NCI-H2196 treated with DMSO at 0.1 percent for 48 hours (cell line): Measurements from ENCODE around the gene CDA.
A peak's percentile ranks its signal among the peaks of the same experiment; 100 is the strongest.

ENCODE experiments used
- DNase-seq: peaks from one replicate; lab custom pipeline; 2025; ENCODE audit not compliant: unreplicated experiment; lab: John Stamatoyannopoulos, UW

Gene CDA

GRCh38 chr1:20588634-20589225, at the start of gene CDA:
CDA (plus strand) TSS chr1:20589097; CDS start chr1:20589130, 33 bp downstream.
- no peak for DNase-seq

DNA sequence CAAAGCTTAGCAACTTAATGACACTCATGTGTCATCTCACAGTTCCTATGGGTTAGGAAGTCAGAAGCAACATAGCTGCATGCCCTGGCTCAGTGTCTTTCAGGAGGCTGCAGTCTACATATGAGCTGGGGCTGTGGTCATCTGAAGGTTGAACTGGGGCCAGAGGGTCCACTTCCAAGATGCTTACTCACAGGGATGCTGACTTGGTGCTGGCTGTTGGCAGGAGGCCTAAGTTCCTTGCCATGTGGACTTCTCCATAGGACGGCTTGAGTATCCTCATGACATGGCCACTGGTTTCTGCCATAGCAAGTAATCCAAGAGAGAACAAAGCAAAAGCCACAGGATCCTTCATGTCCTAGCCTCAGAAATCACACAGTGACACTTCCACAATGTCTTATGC, 48.6 kb upstream of the CDA start:
- no peak for DNase-seq

DNA sequence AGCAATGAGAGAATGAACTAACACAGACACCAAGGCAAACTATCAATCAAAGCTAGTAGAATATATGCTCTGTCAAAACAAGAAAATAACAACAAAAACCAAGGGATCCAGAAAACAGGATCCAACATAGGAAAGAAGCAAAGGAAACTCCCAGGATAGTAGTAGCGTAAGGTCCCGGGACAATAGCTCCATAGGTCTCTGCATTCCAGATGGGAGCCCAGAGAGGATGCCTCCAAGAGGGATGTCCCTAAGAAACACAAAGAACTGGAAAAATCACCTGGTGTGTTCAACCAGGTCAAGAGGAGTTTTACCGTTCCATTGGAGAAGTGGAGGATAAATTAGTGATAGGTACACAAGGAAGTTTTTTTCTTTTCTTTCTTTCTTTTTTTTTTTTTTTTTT, 42.3 kb upstream of the CDA start:
- DNase-seq: no peak

- DNase-seq: no peak
Measured at GRCh38 chr1:20551161-20551560, 37.7 kb upstream of the CDA start.

- DNase-seq: no peak
Measured at GRCh38 chr1:20551945-20552727, 36.8 kb upstream of the CDA start, which contains the start of gene FAM43B. FAM43B (plus strand) TSS chr1:20552573; CDS start chr1:20552974, 401 bp downstream.

DNA sequence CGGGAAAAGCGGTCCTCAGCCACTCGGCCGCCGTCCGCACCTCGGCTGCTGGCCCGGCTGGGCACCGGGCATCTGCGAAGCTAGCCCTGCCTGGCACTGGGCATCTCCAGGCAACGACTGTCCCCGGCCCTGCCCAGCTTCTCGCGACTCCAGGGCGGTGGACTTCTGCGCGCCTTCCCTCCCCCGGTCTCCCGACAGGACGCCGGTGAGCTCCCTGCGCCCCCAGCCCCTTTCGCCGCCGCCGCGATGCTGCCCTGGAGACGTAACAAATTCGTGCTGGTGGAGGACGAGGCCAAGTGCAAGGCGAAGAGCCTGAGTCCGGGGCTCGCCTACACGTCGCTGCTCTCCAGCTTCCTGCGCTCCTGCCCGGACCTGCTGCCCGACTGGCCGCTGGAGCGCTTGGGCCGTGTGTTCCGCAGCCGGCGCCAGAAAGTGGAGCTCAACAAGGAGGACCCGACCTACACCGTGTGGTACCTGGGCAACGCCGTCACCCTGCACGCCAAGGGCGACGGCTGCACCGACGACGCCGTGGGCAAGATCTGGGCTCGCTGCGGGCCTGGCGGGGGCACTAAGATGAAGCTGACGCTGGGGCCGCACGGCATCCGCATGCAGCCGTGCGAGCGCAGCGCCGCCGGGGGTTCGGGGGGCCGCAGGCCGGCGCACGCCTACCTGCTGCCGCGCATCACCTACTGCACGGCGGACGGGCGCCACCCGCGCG, 36.0 kb upstream of the CDA start:
- no peak for DNase-seq

DNA sequence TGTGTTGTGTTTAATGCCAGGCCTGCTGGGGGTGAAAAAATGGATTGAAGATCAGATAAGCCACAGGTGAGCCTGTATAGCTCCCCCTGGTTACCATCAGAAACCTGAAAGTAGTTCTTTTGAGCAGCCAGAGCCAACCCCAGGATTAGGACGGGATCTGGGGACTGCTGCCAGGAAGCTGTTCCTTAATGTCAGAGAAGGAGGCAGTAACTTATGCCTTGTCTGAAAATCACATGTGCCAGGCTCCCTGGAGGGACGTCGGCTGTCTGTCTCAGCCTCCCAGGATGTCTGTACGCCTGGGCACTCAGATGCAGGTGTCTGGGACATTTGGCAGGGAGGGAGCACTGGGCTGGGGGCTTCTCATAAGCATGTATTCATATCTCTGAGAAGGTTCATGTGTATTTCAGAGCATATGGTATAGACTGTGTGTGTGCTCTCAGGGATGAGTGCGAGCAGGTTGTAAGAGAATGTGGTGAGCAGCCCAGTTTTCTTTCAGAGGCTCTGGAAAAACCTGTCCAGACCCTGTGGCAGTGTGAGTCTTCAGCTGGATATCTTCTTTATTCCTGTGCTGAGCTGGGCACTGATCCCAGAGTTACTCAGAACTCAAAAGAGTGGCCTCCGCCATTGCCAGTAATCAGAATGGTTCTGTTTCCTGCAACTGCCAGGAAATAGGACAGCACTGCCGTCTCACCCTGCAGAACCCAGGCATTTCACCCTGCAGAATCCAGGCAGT, 33.7 kb upstream of the CDA start:
- no peak for DNase-seq

DNA sequence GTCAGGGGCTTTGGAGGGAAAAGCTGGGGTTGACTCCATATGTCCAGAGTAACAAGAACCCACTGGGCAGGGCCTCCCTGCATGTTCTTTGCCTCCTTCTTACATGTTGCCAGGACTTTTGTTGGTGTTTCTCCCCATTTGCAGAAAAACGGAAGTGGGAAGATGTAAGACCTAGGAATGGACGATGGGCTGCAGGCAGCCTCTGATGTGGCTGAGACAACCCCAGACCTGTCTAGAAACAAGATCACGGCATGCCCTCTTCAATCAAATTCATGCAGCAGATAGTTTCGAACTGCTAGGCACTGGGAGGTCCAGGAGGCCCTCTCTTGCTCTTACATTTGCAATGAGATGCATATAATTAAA, 33.2 kb upstream of the CDA start:
- DNase-seq: no peak

- no peak for DNase-seq
Measured at GRCh38 chr1:20558191-20558590, 30.7 kb upstream of the CDA start.

GRCh38 chr1:20560966-20561365, 27.9 kb upstream of the CDA start:
- DNase-seq: no peak

GRCh38 chr1:20565234-20565633, 23.7 kb upstream of the CDA start:
- DNase-seq: no peak

- DNase-seq: no peak
Measured at GRCh38 chr1:20569523-20570098, 19.3 kb upstream of the CDA start.

GRCh38 chr1:20571427-20571826, 17.5 kb upstream of the CDA start:
- DNase-seq: no peak

DNA sequence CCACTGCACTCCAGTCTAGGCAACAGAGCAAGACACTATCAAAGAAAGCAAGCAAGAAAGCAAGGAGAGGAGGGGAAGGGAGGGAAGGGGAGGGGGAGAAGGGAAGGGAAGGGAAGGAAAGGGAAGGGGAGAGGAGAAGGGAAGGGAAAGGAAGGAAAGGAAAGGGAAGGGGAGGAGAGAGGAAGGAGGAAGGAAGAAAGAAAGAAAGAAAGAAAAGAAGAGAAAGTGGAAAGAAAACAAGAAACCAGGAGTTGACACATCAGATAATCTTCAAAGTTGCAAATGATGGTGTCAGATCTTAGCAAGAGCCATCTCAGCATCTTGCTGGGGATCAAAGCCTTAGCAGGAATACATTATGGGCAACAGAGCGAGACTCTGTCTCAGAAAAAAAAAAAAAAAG, 14.9 kb upstream of the CDA start:
- no peak for DNase-seq

GRCh38 chr1:20574686-20575540, 14.0 kb upstream of the CDA start:
- peak; percentile 45 for DNase-seq

DNA sequence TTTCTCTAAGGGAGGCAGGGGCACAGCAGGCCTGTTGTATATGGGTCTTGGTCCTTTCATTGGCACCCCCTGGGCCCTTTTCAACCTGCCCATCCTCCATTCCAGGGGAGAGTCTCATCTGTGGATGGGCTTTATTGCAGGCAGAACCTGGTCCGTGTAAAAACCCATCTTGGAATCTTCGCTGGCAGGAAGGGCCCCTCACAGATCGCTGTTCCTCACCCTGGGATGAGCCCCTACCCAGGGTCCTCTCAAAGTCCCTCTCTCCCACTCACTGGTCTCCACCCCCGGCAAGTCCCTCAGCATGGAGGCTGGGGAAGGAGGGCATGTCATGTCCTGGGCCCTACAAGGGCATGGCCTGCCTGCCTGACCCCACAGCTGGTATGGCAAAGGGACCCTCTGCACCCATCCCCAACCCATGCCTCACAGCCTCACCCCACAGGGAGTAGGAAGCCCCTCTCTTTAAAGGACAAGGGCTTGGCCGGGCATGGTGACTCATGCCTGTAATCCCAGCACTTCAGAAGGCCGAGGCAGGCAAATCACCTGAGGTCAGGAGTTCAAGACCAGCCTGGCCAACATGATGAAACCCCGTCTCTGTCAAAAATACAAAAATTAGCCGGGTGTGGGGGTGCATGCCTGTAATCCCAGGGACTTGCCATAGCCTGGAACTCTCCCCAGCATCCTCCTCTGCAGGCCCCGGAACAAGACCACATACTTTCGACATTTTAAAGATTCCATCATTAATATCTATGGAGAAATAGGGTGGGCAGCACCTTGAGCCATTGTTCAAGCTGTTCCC, 13.2 kb upstream of the CDA start:
- no peak for DNase-seq

DNA sequence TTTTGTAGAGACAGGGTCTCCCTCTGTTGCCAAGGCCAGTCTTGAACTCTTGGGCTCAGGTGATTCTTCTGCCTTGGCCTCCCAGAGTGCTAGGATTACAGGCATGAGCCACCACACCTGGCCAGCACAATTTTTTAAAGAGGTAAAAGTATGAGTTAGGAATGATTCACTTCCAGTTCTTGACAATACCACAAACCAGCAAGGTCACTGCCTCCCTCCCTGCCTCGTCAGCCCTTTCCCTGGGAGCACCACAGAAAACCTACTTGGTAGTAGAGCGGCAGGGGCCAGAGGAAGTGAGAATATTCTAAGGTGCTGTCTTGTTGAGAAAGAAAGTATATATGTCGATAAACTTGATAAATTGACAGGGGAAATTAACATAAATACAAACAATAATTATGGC, 10.8 kb upstream of the CDA start:
- no peak for DNase-seq

GRCh38 chr1:20578721-20579395, 10.0 kb upstream of the CDA start:
- DNase-seq: no peak

DNA sequence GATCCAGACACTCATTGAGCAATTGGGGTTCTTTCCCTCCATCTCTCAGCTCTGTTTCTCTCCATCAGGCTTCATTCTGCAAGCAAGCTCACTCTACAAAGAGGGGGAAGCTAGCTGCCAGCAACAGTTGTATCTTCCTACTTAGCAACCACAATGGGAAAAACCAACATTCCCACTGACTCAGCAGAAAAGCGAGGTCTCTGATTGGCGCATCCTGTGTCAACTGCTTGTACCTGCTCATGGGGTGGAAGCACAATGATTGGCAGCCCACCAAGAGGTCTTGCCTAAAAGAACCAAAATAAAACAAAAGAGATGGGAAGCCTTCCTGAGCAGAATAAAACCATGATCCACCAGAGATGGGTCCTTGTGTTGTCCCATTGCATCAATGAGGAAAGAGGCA, 4.0 kb upstream of the CDA start:
- DNase-seq: no peak
